CD4-positive, alpha-beta T cell treated with Interleukin-15 for 4 hours (primary cell): ENCODE results near the gene TRMT61A.

Experiments used
- DNase-seq: peaks from one replicate; pipeline ENCODE4 v3.0.0-alpha.2; 2020; ENCODE audit warnings: low spot score

TRMT61A gene

DNA sequence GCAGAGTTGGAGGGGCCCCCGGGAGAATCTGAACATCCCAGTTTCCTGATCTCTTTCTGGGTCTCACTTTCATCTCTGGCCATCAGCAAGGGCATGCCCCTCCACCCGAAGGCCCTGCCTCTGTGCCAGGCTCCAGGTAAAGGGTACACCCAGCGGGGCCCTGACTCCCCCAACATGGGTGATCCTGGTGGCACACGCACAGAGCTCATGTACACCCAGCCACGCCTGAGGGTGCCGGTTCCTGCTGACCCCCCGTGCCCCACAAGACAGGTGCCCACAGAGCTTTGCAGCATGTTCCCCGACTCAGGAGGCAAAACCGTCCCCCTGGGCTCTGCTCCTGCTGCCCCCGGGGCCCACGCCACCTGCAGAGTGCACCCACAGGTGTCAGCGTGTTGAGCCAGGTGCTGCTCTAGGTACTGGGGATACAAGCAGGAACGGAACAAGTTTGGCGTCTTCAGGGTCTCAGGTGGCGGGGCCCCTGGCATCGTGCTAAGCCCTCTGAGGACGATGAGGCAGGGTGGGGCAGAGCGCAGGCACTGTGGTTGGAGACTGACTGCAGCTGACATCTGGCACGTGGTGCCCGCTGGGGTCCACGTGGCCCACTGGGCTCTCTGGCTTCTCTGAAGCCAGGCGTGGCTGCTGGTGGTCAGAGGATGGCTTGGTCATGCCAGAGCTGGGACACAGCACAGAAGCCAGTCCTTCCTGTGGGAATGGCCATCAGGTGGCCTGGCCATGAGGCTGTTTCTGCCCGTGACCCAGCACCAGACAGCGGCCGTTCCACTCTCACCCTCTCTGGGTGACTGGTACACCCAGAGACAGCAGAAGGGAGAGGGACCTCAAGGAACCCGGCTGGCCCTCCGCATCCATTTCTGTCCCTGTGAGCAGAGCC, 19.7 kb downstream of the TRMT61A start:
- no peak for DNase-seq

- DNase-seq, result no peak
Measured at GRCh38 chr14:103549361-103550311, 20.6 kb downstream of the TRMT61A start.

- DNase-seq, result no peak
Measured at GRCh38 chr14:103550451-103551337, 21.7 kb downstream of the TRMT61A start.

DNA sequence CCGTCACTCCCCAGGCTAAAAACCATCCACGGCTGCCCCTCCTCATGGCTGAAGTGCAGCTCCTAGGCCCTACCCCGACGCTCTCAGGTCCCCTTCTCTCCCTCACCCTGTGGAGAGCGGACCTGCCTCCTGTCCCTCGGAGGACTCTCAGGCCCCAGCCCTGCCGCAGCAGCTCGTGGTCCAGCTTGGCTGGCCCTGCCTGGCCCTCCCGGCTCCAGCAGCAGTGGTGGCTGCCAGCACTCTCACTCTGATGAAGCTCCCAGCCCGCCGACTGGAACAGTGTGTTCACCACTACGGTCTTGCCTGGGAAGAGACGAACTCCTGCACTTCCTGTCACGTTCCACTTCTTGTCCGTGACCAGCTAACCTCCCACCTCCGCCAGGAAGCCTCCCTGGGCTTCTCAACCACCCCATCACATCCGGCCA, 22.4 kb downstream of the TRMT61A start:
- no peak for DNase-seq

GRCh38 chr14:103552011-103552845, 23.2 kb downstream of the TRMT61A start:
- no peak for DNase-seq

DNA sequence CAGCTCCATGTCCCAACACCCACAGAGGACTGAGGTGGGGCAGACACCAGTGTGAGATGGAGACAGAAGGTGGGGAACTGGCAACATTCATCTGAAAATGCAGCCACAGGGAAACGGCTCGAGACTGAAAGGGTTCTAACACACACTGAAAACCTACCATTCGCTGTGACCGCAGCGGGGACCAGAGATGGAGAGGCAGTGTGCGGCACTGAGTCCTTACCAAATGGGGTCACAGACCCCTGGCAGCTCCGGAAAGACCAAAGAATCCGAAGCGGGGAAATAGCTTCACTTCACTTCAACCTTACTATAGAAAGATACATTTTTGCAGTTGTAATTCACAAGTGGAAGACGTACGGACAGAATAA, 23.8 kb downstream of the TRMT61A start:
- no peak for DNase-seq

GRCh38 chr14:103555559-103556337, 26.8 kb downstream of the TRMT61A start:
- DNase-seq, result no peak

DNA sequence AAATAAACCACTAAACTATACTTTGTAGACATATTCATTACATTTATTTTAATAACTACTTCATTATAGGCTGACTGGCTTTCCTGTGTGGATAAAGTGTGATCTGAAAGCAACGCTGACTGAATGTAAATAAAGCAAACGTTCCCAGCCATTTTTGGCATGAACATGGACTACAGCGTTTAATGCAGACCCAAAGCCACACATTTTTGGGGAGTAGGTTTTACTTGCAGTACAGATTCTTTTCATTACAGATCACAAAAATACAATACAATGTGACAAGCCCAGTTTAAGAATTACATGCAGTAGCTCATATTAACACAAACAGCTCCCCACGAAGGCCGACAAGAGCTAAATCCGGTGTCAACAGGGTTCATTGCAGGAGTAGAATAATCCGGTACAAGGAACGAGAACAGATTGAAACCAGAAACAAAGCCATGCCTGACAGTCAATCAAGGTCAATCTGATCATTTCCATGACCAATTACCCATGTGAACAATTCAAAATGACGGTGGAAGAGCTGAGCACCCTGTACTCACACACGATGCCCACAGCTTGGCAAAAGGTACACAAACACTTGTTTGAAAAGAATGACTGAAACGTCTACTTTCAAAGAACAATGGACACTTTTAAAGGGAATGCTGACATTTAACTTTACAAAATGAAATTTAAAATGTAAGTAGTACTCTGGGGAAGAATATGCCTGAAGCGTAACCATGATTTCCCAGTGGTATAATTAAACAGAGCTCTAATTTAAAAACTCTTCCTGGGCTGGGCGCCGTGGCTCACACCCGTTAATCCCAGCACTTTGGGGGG, 28.2 kb downstream of the TRMT61A start:
- DNase-seq, result no peak

GRCh38 chr14:103558071-103558882, 29.3 kb downstream of the TRMT61A start:
- DNase-seq, result no peak

- no peak for DNase-seq
Measured at GRCh38 chr14:103559766-103560165, 30.8 kb downstream of the TRMT61A start.

DNA sequence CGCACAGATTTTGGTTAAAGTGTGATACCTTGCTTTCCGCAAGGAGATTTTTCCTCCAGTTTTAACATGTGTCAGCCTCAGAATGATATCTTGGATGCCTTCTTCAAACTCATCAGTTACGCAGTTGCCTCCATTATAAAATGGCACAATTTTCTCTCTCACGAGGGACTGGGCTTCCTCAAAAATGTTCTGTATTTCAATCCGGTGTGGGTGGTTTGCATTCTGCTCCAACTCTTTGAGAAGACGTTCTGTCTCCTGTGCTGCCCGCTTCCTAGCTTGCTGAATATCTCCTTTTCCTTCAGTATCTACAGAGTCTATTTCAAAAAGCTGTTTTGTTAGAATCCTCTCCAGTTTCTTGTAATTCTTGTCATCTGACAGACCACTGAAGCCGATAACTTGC, 31.7 kb downstream of the TRMT61A start:
- DNase-seq, result no peak

DNA sequence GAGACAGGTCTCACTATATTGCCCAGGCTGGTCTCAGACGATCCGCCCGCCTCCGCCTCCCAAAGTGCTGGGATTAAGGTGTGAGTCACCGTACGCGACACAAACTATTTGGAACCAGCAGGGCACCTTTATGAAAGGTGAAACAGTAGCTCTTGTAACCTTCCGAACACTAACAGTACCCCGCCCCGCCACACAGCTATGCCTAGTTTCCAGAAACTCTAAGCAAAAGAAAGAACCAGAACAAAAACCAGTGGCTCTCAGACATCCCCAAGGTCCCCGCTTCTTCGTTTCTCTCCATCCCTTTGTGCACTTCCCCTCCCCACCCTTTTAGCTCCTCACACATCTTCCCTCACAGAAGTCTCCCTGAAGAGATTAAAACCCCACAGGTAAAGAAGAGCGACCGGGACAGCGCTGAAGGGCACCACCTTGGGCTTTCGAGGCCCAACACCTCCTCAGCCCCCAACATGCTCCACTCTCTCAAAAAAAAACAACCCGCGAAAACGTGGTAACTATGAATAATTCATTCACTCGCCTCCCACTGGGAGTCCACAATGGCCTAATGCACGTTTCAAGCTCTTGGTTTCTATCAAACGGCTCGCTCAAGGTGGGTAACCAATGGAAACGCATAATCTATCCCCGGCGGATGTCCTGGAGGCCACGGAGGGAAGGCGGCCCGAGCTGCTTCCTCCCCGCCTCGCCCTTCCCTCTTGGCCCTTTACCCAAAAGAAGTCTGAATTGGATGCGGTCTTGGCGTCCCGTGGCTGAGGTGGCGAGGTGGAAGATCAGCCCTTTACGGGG, 32.6 kb downstream of the TRMT61A start:
- DNase-seq, result peak; percentile 37

DNA sequence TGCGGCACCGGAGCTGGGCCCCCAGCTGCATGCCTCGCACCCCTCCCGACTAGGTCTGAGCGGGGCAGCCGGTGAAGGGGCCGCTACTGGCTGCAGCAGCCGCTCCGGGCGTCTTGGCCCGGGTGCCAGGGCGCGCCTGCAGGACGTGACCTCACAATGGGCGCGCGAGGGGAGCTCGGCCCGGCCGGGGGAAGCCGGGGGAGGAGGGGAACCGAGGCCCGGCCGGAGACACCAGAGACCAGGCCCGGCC, 33.1 kb downstream of the TRMT61A start:
- DNase-seq, result no peak

- DNase-seq, result peak; percentile 81
Measured at GRCh38 chr14:103562429-103563225, 33.6 kb downstream of the TRMT61A start, which contains the start of the genes BAG5 and COA8. Gene BAG5 (minus strand): TSS chr14:103562657. CDS start chr14:103561164, 1,493 bp downstream. Gene COA8 (plus strand): TSS chr14:103562960. CDS start chr14:103563002, 42 bp downstream.

GRCh38 chr14:103563226-103563620, 34.2 kb downstream of the TRMT61A start:
- DNase-seq, result no peak

DNA sequence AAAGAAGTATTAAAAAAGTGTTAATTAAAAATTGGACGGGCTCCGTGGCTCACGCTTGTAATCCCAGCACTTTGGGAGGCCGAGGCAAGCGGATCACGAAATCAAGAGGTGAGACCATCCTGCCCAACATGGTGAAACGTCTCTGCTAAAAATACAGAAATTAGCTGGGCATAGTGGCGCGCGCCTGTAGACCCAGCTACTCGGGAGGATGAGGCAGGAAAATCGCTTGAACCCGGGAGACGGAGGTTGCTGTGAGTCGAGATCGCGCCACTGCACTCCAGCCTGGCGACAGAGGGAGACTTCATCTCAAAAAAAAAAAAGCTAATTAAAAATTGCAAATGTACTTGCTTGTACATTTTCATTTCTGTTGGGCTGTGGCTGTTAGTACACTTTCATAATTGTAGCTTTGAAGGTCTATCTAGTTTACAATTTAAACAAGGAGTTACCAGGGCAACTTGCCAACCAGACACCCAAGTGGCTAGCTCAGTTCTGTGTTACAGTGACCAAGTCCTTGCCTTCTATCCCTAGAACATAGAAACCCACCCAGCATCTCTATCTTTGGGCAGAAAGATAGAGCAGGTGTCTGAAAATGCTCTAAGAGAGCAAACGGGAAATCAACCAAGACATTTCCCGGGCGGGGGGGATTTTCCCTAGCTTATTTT, 35.0 kb downstream of the TRMT61A start:
- DNase-seq, result no peak
